DOHH2 (cell line): ENCODE results near the gene COL8A1.

Experiments used
- H3F3A ChIP-seq: fragments of 200-600 bp; sonication (generic), shearing (Covaris generic); 2 replicates; pipeline ENCODE4 v1.6.0; 2016; ENCODE audit warnings: antibody characterized with exemption, mild to moderate bottlenecking; ENCODE audit not compliant: control insufficient read depth, insufficient read depth
- H3K27ac ChIP-seq: fragments of 200-600 bp; sonication (generic); 2 replicates; pipeline ENCODE4 v1.5.1; 2014; ENCODE audit warnings: low read depth, mild to moderate bottlenecking, low read length, moderate library complexity
- H3K27me3 ChIP-seq: fragments of 200-600 bp; sonication (generic); 2 replicates; pipeline ENCODE4 v1.6.1; 2014; ENCODE audit warnings: mild to moderate bottlenecking, low read length, mixed read lengths; ENCODE audit not compliant: control insufficient read depth
- H3K36me3 ChIP-seq: fragments of 200-600 bp; sonication (generic); 2 replicates; pipeline ENCODE4 v1.6.1; 2014; ENCODE audit warnings: mild to moderate bottlenecking, low read length, moderate library complexity, mixed read lengths; ENCODE audit not compliant: control insufficient read depth
- H3K4me1 ChIP-seq: fragments of 200-600 bp; sonication (generic); 2 replicates; pipeline ENCODE4 v1.6.1; 2014; ENCODE audit warnings: mild to moderate bottlenecking, low read length, mixed read lengths; ENCODE audit not compliant: control insufficient read depth
- H3K4me2 ChIP-seq: fragments of 200-600 bp; sonication (generic); 2 replicates; pipeline ENCODE4 v1.6.0; 2014; ENCODE audit warnings: mild to moderate bottlenecking, low read length, moderate library complexity
- H3K4me3 ChIP-seq: fragments of 200-600 bp; sonication (generic); 2 replicates; pipeline ENCODE4 v1.5.1; 2014; ENCODE audit warnings: mild to moderate bottlenecking, low read length, mixed read lengths
- H3K79me2 ChIP-seq: fragments of 200-600 bp; sonication (generic); 2 replicates; pipeline ENCODE4 v1.6.1; 2014; ENCODE audit warnings: mild to moderate bottlenecking, low read length, mixed read lengths; ENCODE audit not compliant: control insufficient read depth
- H3K9me2 ChIP-seq: fragments of 200-600 bp; sonication (generic); replicated peaks from 2 replicates; pipeline ENCODE4 v1.6.1; 2014; ENCODE audit warnings: mild to moderate bottlenecking, low read length, mixed read lengths; ENCODE audit not compliant: control insufficient read depth
- H3K9me3 ChIP-seq: fragments of 200-600 bp; sonication (generic); 2 replicates; pipeline ENCODE4 v1.6.1; 2014; ENCODE audit warnings: antibody characterized with exemption, low read length, mixed read lengths; ENCODE audit not compliant: control insufficient read depth, insufficient read depth
- H4K20me1 ChIP-seq: fragments of 200-600 bp; sonication (generic); 2 replicates; pipeline ENCODE4 v1.6.0; 2014; ENCODE audit warnings: low read depth, mild to moderate bottlenecking, antibody characterized with exemption, low read length, moderate library complexity; ENCODE audit not compliant: control insufficient read depth, insufficient read depth
- EZH2phosphoT487 ChIP-seq: fragments of 200-600 bp; sonication (generic); IDR thresholded peaks from 2 replicates; pipeline ENCODE4 v1.6.1; 2017; ENCODE audit warnings: borderline replicate concordance, mild to moderate bottlenecking, antibody characterized with exemption, low read length, moderate library complexity, mixed read lengths
- TF ChIP-seq, protein P1 (sequence below): fragments of 200-600 bp; sonication (generic); IDR thresholded peaks from one replicate; pipeline ENCODE4 v1.5.1; 2014; ENCODE audit warnings: antibody characterized with exemption, mild to moderate bottlenecking, low read depth, low read length; ENCODE audit not compliant: poor library complexity, severe bottlenecking

COL8A1 gene

DNA sequence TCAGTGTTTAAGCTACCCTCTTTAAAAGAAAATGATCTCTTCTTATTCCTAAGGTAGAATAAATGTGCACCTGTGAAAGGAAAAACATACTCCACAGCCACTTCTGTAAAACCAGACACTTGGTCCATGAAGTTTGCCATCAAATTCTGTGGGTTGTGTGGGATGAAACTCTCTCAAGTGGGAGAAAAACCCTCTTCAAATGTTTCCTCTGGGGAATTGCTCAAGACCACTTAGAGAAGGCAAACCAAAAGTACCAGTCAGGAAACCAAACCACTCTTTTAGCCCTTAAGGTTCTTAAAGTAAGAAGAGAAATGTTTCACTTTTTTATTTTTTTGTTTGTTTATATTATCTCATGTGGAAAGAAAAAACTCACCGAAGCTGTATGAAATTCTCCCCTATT, 1.2 kb downstream of the COL8A1 start:
- no peaks in the 10 kb centered on the region for H3K36me3 ChIP-seq
- no peak overlapping the region for H3K4me2 ChIP-seq
- H4K20me1 ChIP-seq, result no peaks in the 10 kb centered on the region
- no peaks in the 10 kb centered on the region for H3K4me1 ChIP-seq
- H3K27ac ChIP-seq, result no peak overlapping the region
- no peaks in the 10 kb centered on the region for H3K79me2 ChIP-seq
- no peak overlapping the region for H3K4me3 ChIP-seq
- no peak for TF ChIP-seq EZH2phosphoT487
- TF ChIP-seq, protein P1, sequence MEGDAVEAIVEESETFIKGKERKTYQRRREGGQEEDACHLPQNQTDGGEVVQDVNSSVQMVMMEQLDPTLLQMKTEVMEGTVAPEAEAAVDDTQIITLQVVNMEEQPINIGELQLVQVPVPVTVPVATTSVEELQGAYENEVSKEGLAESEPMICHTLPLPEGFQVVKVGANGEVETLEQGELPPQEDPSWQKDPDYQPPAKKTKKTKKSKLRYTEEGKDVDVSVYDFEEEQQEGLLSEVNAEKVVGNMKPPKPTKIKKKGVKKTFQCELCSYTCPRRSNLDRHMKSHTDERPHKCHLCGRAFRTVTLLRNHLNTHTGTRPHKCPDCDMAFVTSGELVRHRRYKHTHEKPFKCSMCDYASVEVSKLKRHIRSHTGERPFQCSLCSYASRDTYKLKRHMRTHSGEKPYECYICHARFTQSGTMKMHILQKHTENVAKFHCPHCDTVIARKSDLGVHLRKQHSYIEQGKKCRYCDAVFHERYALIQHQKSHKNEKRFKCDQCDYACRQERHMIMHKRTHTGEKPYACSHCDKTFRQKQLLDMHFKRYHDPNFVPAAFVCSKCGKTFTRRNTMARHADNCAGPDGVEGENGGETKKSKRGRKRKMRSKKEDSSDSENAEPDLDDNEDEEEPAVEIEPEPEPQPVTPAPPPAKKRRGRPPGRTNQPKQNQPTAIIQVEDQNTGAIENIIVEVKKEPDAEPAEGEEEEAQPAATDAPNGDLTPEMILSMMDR, result no peak
- no peaks in the 10 kb centered on the region for H3K9me2 ChIP-seq
- no peaks in the 10 kb centered on the region for H3K9me3 ChIP-seq
- no peaks in the 10 kb centered on the region for H3F3A ChIP-seq
- peaks cover 16% of the 10 kb centered on the region for H3K27me3 ChIP-seq

DNA sequence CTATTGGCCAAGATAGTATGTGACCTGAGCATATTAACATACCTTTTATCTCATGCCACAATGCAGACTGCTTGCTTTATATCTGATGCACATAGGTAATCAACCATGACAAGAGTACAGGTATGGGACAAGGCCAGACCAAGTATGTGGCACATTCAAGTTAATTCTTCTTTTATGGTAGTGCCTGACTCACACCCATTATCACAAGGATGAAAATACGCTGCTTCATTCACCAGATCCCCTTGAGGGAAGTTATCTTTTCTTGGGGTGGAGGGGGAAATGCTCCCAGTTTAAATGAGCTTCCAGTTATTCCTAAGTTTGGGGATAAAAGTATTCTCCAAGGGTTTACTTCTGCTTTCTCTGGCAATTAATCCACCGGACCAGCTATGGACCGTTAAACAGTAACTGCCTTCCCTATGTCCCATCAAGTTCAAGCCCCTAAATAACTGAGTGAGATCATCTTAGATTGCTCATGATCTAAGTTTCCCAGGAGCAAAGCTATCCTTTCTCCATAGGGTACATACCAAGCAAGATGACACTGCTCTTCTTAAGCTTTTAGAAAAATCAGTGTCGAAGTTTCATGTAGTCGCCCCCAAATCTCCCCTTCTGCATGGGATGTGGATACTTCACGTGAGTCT, 1.9 kb downstream of the COL8A1 start:
- Histone ChIP-seq H3K9me2 (no peaks in the 10 kb centered on the region), H3K9me3 (no peaks in the 10 kb centered on the region), H3K4me1 (no peaks in the 10 kb centered on the region), H3K27ac (no peak overlapping the region), H3K27me3 (peaks cover 16% of the 10 kb centered on the region), H3K4me3 (no peak overlapping the region), H3F3A (no peaks in the 10 kb centered on the region), H4K20me1 (no peaks in the 10 kb centered on the region), H3K36me3 (no peaks in the 10 kb centered on the region), H3K4me2 (no peak overlapping the region), H3K79me2 (no peaks in the 10 kb centered on the region)
- no peak for TF ChIP-seq EZH2phosphoT487
- TF ChIP-seq, protein P1, result no peak

DNA sequence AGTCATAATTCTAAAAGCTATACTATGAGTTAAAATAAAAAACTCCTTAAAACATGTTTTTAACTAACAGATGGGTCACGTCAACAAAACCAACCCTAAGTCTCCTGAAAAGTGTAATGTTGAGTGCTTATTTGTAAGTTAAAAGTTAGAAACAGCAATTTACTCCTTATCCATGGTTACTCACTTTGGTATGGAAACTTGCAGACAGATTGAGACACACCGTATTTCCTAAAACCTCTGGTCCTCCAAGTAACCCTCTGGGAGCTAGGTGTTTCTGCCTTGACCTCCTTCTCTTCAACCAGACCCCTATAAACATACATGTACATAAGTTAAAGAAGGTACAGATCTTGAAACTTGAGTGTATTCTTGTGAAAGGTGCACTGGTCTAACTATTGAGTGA, 3.1 kb downstream of the COL8A1 start:
- no peaks in the 10 kb centered on the region for H3K9me2 ChIP-seq

More for the DNA sequence above, 3.1 kb downstream of the COL8A1 start:
- TF ChIP-seq, protein P1, result no peak
- TF ChIP-seq EZH2phosphoT487, result no peak
- Histone ChIP-seq H3K27ac (no peak overlapping the region), H3K9me3 (no peaks in the 10 kb centered on the region), H3F3A (no peaks in the 10 kb centered on the region), H3K4me3 (no peak overlapping the region), H3K36me3 (no peaks in the 10 kb centered on the region), H3K4me2 (no peak overlapping the region), H4K20me1 (no peaks in the 10 kb centered on the region), H3K79me2 (no peaks in the 10 kb centered on the region), H3K4me1 (no peaks in the 10 kb centered on the region), H3K27me3 (peaks cover 16% of the 10 kb centered on the region)
